Gastroesophageal sphincter (tissue), 4 donors: Measurements from ENCODE around the gene TOP2B. TPM values are rescaled to one million over a fixed set of nuclear protein-coding genes. Genes with fewer than 3 reads are reported as not detected.
A peak's percentile ranks its signal among the peaks of the same experiment; 100 is the strongest.

Source experiments
- ATAC-seq: fragments of 150-250 bp; one replicate; pipeline ENCODE4 v1.9.1; 2016; ENCODE audit warnings: mild to moderate bottlenecking, moderate library complexity
- H3K27ac ChIP-seq, 4 donors: fragments of 200-600 bp; sonication (generic) in 3 of 4; 1 replicate in 3 of 4; 2 replicates in 1 of 4; pipeline ENCODE4 v1.5.1; 2016 to 2019
- H3K27me3 ChIP-seq: fragments of 200-600 bp; sonication (generic); one replicate; pipeline ENCODE4 v1.5.1; 2019
- H3K36me3 ChIP-seq, 2 donors: fragments of 200-600 bp; sonication (generic); one replicate each; pipeline ENCODE4 v1.5.1; 2019; ENCODE audit warnings: control low read depth in 1 of 2
- H3K4me1 ChIP-seq, 3 donors: fragments of 200-600 bp; sonication (generic); 1 replicate in 2 of 3; 2 replicates in 1 of 3; pipeline ENCODE4 v1.5.1; 2016 to 2019; ENCODE audit warnings: control low read depth in 2 of 3
- H3K4me3 ChIP-seq, 2 donors: fragments of 200-600 bp; sonication (generic); one replicate each; pipeline ENCODE4 v1.5.1; 2019; ENCODE audit warnings: mild to moderate bottlenecking in 1 of 2, moderate library complexity in 1 of 2
- H3K9me3 ChIP-seq, 3 donors: fragments of 200-600 bp; sonication (generic); one replicate each; pipeline ENCODE4 v1.5.1; 2017 to 2019; ENCODE audit warnings: control low read depth in 2 of 3
- EP300 ChIP-seq: sonication (generic); formaldehyde crosslinking; IDR thresholded peaks from one replicate; pipeline ENCODE4 v1.6.1; 2017; ENCODE audit warnings: antibody characterized with exemption, mild to moderate bottlenecking
- POLR2A ChIP-seq, 2 donors: fragments of 450-650 bp; IDR thresholded peaks; one replicate each; pipeline ENCODE4 v1.6.1; 2017; ENCODE audit warnings: antibody characterized with exemption in 2 of 2, mild to moderate bottlenecking in 2 of 2, moderate library complexity in 1 of 2
- POLR2AphosphoS5 ChIP-seq: sonication (generic); formaldehyde crosslinking; IDR thresholded peaks from one replicate; pipeline ENCODE4 v1.6.1; 2017; ENCODE audit warnings: antibody characterized with exemption
- WGBS, 2 donors: methylation state at CpG; one replicate each; pipeline ENCODE4 v1.1.5; 2018; ENCODE audit warnings: low coverage in 1 of 2; 5-methylcytosine and 5-hydroxymethylcytosine counted together
- small RNA-seq, 4 donors: library from RNA; depleted of rRNA; stranded (forward); fragments of <200 nt; gene quantifications; one replicate each; pipeline ENCODE3, GENCODE V24; 2016
- total RNA-seq, 4 donors: library from RNA; depleted of rRNA; stranded (reverse); fragments of >200 nt; gene quantifications; one replicate each; pipeline ENCODE4 v1.1.0, GENCODE V29; 2016
- TF ChIP-seq, protein P1 (sequence below), 4 experiments: fragments of 200-600 bp in 2 of 4; fragments of 450-650 bp in 2 of 4; sonication (generic) in 1 of 4; IDR thresholded peaks; one replicate each; pipeline ENCODE4 v1.5.1; 2017 to 2019; ENCODE audit warnings: antibody characterized with exemption in 4 of 4, mild to moderate bottlenecking in 2 of 4, moderate library complexity in 2 of 4

The TOP2B gene
- total RNA-seq, 4 donors from 2014 or later, result 109 to 149 (median 127) TPM

DNA sequence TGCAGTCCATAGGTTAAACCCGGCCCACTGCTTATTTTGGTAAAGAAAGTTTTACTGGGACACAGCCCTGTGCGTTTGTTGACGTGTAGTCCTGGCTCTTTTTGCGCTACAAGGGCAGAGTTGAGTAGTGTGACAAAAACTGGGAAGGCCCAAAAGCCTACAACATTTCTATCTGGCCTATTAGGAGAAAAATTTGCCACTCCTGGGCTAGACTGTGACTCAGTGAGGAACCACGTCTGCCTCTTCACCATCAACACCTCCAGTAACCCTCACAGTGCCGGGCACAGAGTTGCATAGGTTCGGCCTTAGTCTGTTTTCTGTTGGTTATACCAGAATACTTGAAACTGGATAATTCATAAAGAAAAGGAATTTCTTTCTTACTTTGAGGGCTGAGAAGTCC, 110.3 kb downstream of the TOP2B start:
- TF ChIP-seq, protein P1, sequence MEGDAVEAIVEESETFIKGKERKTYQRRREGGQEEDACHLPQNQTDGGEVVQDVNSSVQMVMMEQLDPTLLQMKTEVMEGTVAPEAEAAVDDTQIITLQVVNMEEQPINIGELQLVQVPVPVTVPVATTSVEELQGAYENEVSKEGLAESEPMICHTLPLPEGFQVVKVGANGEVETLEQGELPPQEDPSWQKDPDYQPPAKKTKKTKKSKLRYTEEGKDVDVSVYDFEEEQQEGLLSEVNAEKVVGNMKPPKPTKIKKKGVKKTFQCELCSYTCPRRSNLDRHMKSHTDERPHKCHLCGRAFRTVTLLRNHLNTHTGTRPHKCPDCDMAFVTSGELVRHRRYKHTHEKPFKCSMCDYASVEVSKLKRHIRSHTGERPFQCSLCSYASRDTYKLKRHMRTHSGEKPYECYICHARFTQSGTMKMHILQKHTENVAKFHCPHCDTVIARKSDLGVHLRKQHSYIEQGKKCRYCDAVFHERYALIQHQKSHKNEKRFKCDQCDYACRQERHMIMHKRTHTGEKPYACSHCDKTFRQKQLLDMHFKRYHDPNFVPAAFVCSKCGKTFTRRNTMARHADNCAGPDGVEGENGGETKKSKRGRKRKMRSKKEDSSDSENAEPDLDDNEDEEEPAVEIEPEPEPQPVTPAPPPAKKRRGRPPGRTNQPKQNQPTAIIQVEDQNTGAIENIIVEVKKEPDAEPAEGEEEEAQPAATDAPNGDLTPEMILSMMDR (IDR thresholded peaks at IDR 0.05), result no peak
- TF ChIP-seq POLR2AphosphoS5 (no peak), EP300 (no peak), POLR2A (IDR thresholded peaks at IDR 0.05) (no peak)
- Histone ChIP-seq H3K36me3 (no peaks in the 10 kb centered on the region), H3K4me3 (no peak overlapping the region), H3K27me3 (no peaks in the 10 kb centered on the region), H3K4me1 (peaks cover 2 to 40% (median 16%) of the 10 kb centered on the region in 3 donors), H3K9me3 (no peaks in the 10 kb centered on the region), H3K27ac (no peak overlapping the region)
- 66 to 87% methylated on average over 5 of the region's 7 CpGs for WGBS, 2 donors
- ATAC-seq, result no peak

DNA sequence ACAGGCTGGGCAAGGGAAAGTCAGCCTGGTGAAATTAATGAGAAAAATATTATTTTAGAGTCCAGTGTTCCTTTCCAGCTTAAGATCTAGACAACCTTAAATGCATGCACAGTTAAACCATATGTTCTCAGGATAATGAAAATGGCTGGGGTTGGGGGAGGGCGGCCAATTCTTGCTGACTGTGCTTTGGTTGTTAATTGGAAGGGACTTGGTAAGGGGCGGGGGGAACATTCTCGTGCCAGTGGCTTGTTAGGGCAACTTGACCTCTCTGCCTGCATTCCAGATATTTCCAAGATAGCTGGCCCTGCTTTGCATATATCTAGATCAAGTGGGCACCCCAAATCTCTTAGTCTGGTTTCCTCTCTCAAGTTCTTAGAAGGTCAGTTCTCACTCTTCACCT, 112.5 kb downstream of the TOP2B start:
- TF ChIP-seq EP300, result no peak
- TF ChIP-seq POLR2AphosphoS5, result no peak
- TF ChIP-seq, protein P1 (IDR thresholded peaks at IDR 0.05), result no peak
- no peak for TF ChIP-seq POLR2A (IDR thresholded peaks at IDR 0.05)
- ATAC-seq, result no peak
- WGBS, 2 donors, result 93 to 100% methylated on average over 2 to 3 of the region's 3 CpGs

DNA sequence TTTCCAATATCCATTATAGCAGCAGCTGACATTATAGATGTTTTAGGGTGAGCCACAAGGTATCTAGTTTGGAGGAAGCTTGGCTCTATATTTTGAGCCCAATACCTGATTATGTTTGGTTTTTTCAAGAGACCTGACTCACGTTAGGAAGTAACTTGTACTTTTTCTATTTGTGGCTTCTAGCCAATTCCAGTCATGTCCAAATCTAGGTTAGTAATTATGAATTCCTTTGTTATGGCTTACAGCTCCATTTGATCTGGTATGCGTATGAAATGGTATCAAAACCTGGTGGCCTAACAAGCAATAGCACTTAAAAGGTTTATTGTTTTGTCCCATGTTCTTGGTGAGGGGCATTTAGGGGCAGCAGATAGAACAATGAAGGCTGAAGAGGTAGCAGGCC, 115.9 kb downstream of the TOP2B start:
- WGBS, 2 donors, result 29 to 48% methylated on average over 1 to 2 of the region's 2 CpGs
- Histone ChIP-seq H3K9me3 (no peaks in the 10 kb centered on the region), H3K27me3 (no peaks in the 10 kb centered on the region), H3K27ac (no peak overlapping the region), H3K4me3 (no peak overlapping the region), H3K4me1 (peaks cover 0 to 27% (median 2%) of the 10 kb centered on the region in 3 donors), H3K36me3 (no peaks in the 10 kb centered on the region)
- TF ChIP-seq, protein P1 (IDR thresholded peaks at IDR 0.05), result peak in 1 of 4 experiments; percentile 9
- no peak for TF ChIP-seq POLR2AphosphoS5
- no peak for ATAC-seq

More for the DNA sequence above, 112.5 kb downstream of the TOP2B start:
- Histone ChIP-seq H3K4me3 (no peak overlapping the region), H3K27ac (no peak overlapping the region), H3K36me3 (no peaks in the 10 kb centered on the region), H3K9me3 (no peaks in the 10 kb centered on the region), H3K27me3 (no peaks in the 10 kb centered on the region), H3K4me1 (peaks cover 2 to 42% (median 10%) of the 10 kb centered on the region in 3 donors)

DNA sequence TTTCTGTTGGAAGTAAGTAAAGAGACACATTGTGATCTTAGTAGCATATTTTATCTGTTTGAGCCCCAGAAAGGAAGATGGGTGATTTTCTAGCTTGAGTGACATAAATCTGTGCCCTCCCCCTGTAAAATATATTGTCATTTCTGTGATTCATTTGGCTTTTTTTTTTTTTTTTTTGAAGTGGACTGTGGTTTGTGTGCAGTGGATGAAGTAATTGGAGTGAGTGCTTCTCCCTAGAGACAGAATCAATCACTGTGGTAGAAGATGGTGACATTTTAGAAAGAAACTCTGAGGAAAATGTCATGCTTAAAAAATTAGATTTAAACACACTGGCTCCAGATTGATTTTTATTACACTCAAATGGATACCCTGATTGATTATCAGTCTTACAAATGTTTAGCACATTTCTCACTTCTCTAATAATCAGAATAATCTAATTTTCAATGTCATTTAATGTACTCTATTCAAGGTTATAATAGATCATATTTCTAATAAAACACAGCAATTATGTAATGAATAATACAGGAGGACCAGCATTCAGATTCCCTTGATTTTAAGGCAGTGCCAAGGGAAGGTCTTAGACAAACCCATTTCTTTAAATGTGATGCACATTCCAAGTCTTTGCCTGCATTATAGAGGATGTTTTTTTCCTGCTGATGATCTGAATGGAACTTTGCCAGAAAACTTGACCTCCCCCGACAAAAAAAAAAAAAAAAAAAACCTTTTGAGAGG, 116.6 kb downstream of the TOP2B start:
- 13 to 17% methylated on average over 1 of the region's 1 CpG for WGBS, 2 donors
- Histone ChIP-seq H3K27ac (no peak overlapping the region), H3K36me3 (no peaks in the 10 kb centered on the region), H3K9me3 (no peaks in the 10 kb centered on the region), H3K27me3 (no peaks in the 10 kb centered on the region), H3K4me1 (peaks cover 0 to 27% (median 2%) of the 10 kb centered on the region in 3 donors), H3K4me3 (no peak overlapping the region)
- TF ChIP-seq POLR2A (IDR thresholded peaks at IDR 0.05), result no peak
- no peak for TF ChIP-seq EP300
- TF ChIP-seq POLR2AphosphoS5, result no peak
- TF ChIP-seq, protein P1 (IDR thresholded peaks at IDR 0.05), result no peak
- ATAC-seq, result no peak

Small RNAs within 50 kb of the gene (small RNA-seq; reads per million reads assigned to genes)
- gene CRIP1P2, result 0 reads per million in 4 donors
- gene RF01161, result 0 reads per million in 4 donors
- gene RF02271, result 0 reads per million in 4 donors

Other genes starting within 250 kb of the TOP2B start
- gene RARB, start 236.6 kb downstream of the TOP2B start, total RNA-seq, result 10 to 100 TPM; 13.1 to 45.8 (median 25.3) TPM
- gene NGLY1, start 118.5 kb upstream of the TOP2B start, total RNA-seq, result 10 to 100 TPM; 20.8 to 28.2 (median 25.4) TPM
- 1 to 10 TPM; 5.9 to 7.9 (median 7.0) TPM for gene OXSM, start 125.2 kb upstream of the TOP2B start, total RNA-seq